ENCODE measurements around the gene MYO9A.

GRCh38 chr15:72139667-72140066 lies 21.7 kb upstream of the MYO9A start:
- no peak for TF ChIP-seq CTCF (IDR thresholded peaks at IDR 0.05)
- no peak for TF ChIP-seq ZFX (IDR thresholded peaks at IDR 0.05; ENCODE audit: borderline replicate concordance)

Measured in 22Rv1 (cell line).